ENCODE data around the gene ANG. TPM values are rescaled to one million over a fixed set of nuclear protein-coding genes. Genes with fewer than 3 reads are reported as not detected.
"Not testable (repeated sequence)": the region's sequence is repeated elsewhere in the genome, so short reads cannot be mapped to it uniquely, and the experiment has no call there.

ANG gene
- total RNA-seq, 2 experiments from 2014 or later = 0.27 to 0.38 TPM

GRCh38 chr14:20707622-20708021 lies 19.1 kb downstream of the ANG start:
- no peak overlapping the region for H3K27ac Mint-ChIP-seq
- no peaks in the 10 kb centered on the region for H3K9me3 Mint-ChIP-seq
- H3K36me3 Mint-ChIP-seq (ENCODE audit: low read depth) = no peaks in the 10 kb centered on the region
- no peak overlapping the region for H3K4me3 Mint-ChIP-seq
- no peaks in the 10 kb centered on the region for H3K4me1 Mint-ChIP-seq (ENCODE audit: low read depth)
- CTCF ChIA-PET = no interaction called here
- H3K27me3 Mint-ChIP-seq (ENCODE audit: low read depth) = no peaks in the 10 kb centered on the region
- DNase-seq = no peak
- intact Hi-C loops (cut with micrococcal nuclease) = no loop called here

- CTCF ChIA-PET = interaction anchor here (0.6 to 1.2 kb wide), 2 partner anchors 13 to 163 kb away, joined by 3 read pairs; no protein-coding TSS in a partner anchor
- Mint-ChIP-seq H3K9me3 (no peaks in the 10 kb centered on the region), H3K27ac (no peak overlapping the region)
Observed at GRCh38 chr14:20711261-20711660, 22.7 kb downstream of the ANG start.

GRCh38 chr14:20711685-20712084 lies 23.1 kb downstream of the ANG start:
- no peak for DNase-seq

More at GRCh38 chr14:20711261-20711660, 22.7 kb downstream of the ANG start:
- Mint-ChIP-seq H3K27me3 (ENCODE audit: low read depth) (no peaks in the 10 kb centered on the region), H3K4me1 (ENCODE audit: low read depth) (peaks cover 3% of the 10 kb centered on the region), H3K36me3 (ENCODE audit: low read depth) (no peaks in the 10 kb centered on the region), H3K4me3 (no peak overlapping the region)
- DNase-seq = no peak
- intact Hi-C loops (cut with micrococcal nuclease) = no loop called here

GRCh38 chr14:20712904-20713303 lies 24.3 kb downstream of the ANG start:
- no peaks in the 10 kb centered on the region for H3K36me3 Mint-ChIP-seq (ENCODE audit: low read depth)
- CTCF ChIA-PET = interaction anchor here (1.4 kb wide), 1 partner anchor 161 kb away, joined by 4 read pairs; no protein-coding TSS in a partner anchor

More at GRCh38 chr14:20711685-20712084, 23.1 kb downstream of the ANG start:
- Mint-ChIP-seq H3K4me3 (no peak overlapping the region), H3K27me3 (ENCODE audit: low read depth) (peaks cover under 1% of the 10 kb centered on the region), H3K9me3 (no peaks in the 10 kb centered on the region), H3K27ac (no peak overlapping the region), H3K4me1 (ENCODE audit: low read depth) (peaks cover 3% of the 10 kb centered on the region), H3K36me3 (ENCODE audit: low read depth) (no peaks in the 10 kb centered on the region)
- intact Hi-C loops (cut with micrococcal nuclease) = no loop called here
- CTCF ChIA-PET = interaction anchor here (1.2 kb wide), 1 partner anchor 162 kb away, joined by 3 read pairs; no protein-coding TSS in a partner anchor

GRCh38 chr14:20714593-20715250 lies 26.2 kb downstream of the ANG start:
- Mint-ChIP-seq H3K36me3 (ENCODE audit: low read depth) (no peaks in the 10 kb centered on the region), H3K27me3 (ENCODE audit: low read depth) (peaks cover 1% of the 10 kb centered on the region), H3K4me1 (ENCODE audit: low read depth) (peaks cover 3% of the 10 kb centered on the region), H3K27ac (no peak overlapping the region), H3K4me3 (no peak overlapping the region), H3K9me3 (no peaks in the 10 kb centered on the region)
- CTCF ChIA-PET = interaction anchor here (0.6 to 1.4 kb wide), 2 partner anchors 138 to 159 kb away, joined by 3 to 4 read pairs; no protein-coding TSS in a partner anchor
- intact Hi-C loops (cut with micrococcal nuclease) = no loop called here
- no peak for DNase-seq

More at GRCh38 chr14:20712904-20713303, 24.3 kb downstream of the ANG start:
- Mint-ChIP-seq H3K27ac (no peak overlapping the region), H3K4me1 (ENCODE audit: low read depth) (peaks cover 3% of the 10 kb centered on the region), H3K4me3 (no peak overlapping the region), H3K27me3 (ENCODE audit: low read depth) (peaks cover 1% of the 10 kb centered on the region), H3K9me3 (no peaks in the 10 kb centered on the region)
- intact Hi-C loops (cut with micrococcal nuclease) = no loop called here
- DNase-seq = no peak

GRCh38 chr14:20719777-20720176 lies 31.2 kb downstream of the ANG start:
- H3K36me3 Mint-ChIP-seq (ENCODE audit: low read depth) = no peaks in the 10 kb centered on the region
- intact Hi-C loops (cut with micrococcal nuclease) = no loop called here
- no peaks in the 10 kb centered on the region for H3K9me3 Mint-ChIP-seq
- no peak overlapping the region for H3K4me3 Mint-ChIP-seq
- CTCF ChIA-PET = interaction anchor here (0.8 kb wide), 1 partner anchor 8 kb away, joined by 3 read pairs; no protein-coding TSS in a partner anchor
- H3K4me1 Mint-ChIP-seq (ENCODE audit: low read depth) = peaks cover 7% of the 10 kb centered on the region
- no peak for DNase-seq
- H3K27me3 Mint-ChIP-seq (ENCODE audit: low read depth) = peaks cover 22% of the 10 kb centered on the region
- H3K27ac Mint-ChIP-seq = no peak overlapping the region

GRCh38 chr14:20720741-20721140 lies 32.2 kb downstream of the ANG start:
- CTCF ChIA-PET = no interaction called here
- DNase-seq = no peak
- intact Hi-C loops (cut with micrococcal nuclease) = no loop called here
- peaks cover 27% of the 10 kb centered on the region for H3K27me3 Mint-ChIP-seq (ENCODE audit: low read depth)
- peaks cover 4% of the 10 kb centered on the region for H3K4me1 Mint-ChIP-seq (ENCODE audit: low read depth)
- no peak overlapping the region for H3K4me3 Mint-ChIP-seq
- no peaks in the 10 kb centered on the region for H3K9me3 Mint-ChIP-seq
- H3K36me3 Mint-ChIP-seq (ENCODE audit: low read depth) = no peaks in the 10 kb centered on the region
- H3K27ac Mint-ChIP-seq = no peak overlapping the region

GRCh38 chr14:20722016-20722415 lies 33.5 kb downstream of the ANG start:
- peaks cover 4% of the 10 kb centered on the region for H3K4me1 Mint-ChIP-seq (ENCODE audit: low read depth)
- no peaks in the 10 kb centered on the region for H3K9me3 Mint-ChIP-seq
- no peak overlapping the region for H3K4me3 Mint-ChIP-seq
- no peaks in the 10 kb centered on the region for H3K36me3 Mint-ChIP-seq (ENCODE audit: low read depth)
- intact Hi-C loops (cut with micrococcal nuclease) = no loop called here
- H3K27ac Mint-ChIP-seq = no peak overlapping the region
- peaks cover 32% of the 10 kb centered on the region for H3K27me3 Mint-ChIP-seq (ENCODE audit: low read depth)
- CTCF ChIA-PET = no interaction called here
- no peak for DNase-seq

GRCh38 chr14:20723488-20723887 lies 34.9 kb downstream of the ANG start:
- Mint-ChIP-seq H3K36me3 (ENCODE audit: low read depth) (no peaks in the 10 kb centered on the region), H3K9me3 (no peaks in the 10 kb centered on the region), H3K4me1 (ENCODE audit: low read depth) (peaks cover 4% of the 10 kb centered on the region), H3K27me3 (ENCODE audit: low read depth) (peaks cover 35% of the 10 kb centered on the region), H3K27ac (no peak overlapping the region), H3K4me3 (no peak overlapping the region)
- DNase-seq = no peak
- intact Hi-C loops (cut with micrococcal nuclease) = no loop called here
- CTCF ChIA-PET = no interaction called here

- H3K4me1 Mint-ChIP-seq (ENCODE audit: low read depth); H3K4me3 Mint-ChIP-seq; intact Hi-C loops (cut with micrococcal nuclease); H3K36me3 Mint-ChIP-seq (ENCODE audit: low read depth); DNase-seq; H3K27ac Mint-ChIP-seq; H3K9me3 Mint-ChIP-seq: not testable (repeated sequence)
- CTCF ChIA-PET = interaction anchor here (1.5 kb wide), 1 partner anchor 69 kb away, joined by 3 read pairs; no protein-coding TSS in a partner anchor
- peaks cover 35% of the 10 kb centered on the region for H3K27me3 Mint-ChIP-seq (ENCODE audit: low read depth)
Observed at GRCh38 chr14:20726121-20726520, 37.6 kb downstream of the ANG start.

GRCh38 chr14:20726531-20726930 lies 38.0 kb downstream of the ANG start:
- Mint-ChIP-seq H3K9me3 (no peaks in the 10 kb centered on the region), H3K36me3 (ENCODE audit: low read depth) (no peaks in the 10 kb centered on the region), H3K4me1 (ENCODE audit: low read depth) (peaks cover 4% of the 10 kb centered on the region), H3K4me3 (no peak overlapping the region), H3K27me3 (ENCODE audit: low read depth) (peaks cover 35% of the 10 kb centered on the region), H3K27ac (no peak overlapping the region)
- intact Hi-C loops (cut with micrococcal nuclease) = no loop called here
- no peak for DNase-seq
- CTCF ChIA-PET = interaction anchor here (1.5 kb wide), 1 partner anchor 70 kb away, joined by 3 read pairs; no protein-coding TSS in a partner anchor

GRCh38 chr14:20730891-20731290 lies 42.3 kb downstream of the ANG start:
- DNase-seq = no peak
- Mint-ChIP-seq H3K4me1 (ENCODE audit: low read depth) (no peaks in the 10 kb centered on the region), H3K27ac (no peak overlapping the region), H3K4me3 (no peak overlapping the region), H3K9me3 (no peaks in the 10 kb centered on the region), H3K27me3 (ENCODE audit: low read depth) (peaks cover 8% of the 10 kb centered on the region), H3K36me3 (ENCODE audit: low read depth) (no peaks in the 10 kb centered on the region)
- CTCF ChIA-PET = interaction anchor here (1.0 to 1.4 kb wide), 2 partner anchors 24 to 27 kb away, joined by 3 read pairs; no protein-coding TSS in a partner anchor
- intact Hi-C loops (cut with micrococcal nuclease) = no loop called here

GRCh38 chr14:20732477-20732876 lies 43.9 kb downstream of the ANG start:
- Mint-ChIP-seq H3K9me3 (no peaks in the 10 kb centered on the region), H3K27ac (no peak overlapping the region), H3K4me1 (ENCODE audit: low read depth) (no peaks in the 10 kb centered on the region), H3K4me3 (no peak overlapping the region), H3K36me3 (ENCODE audit: low read depth) (no peaks in the 10 kb centered on the region), H3K27me3 (ENCODE audit: low read depth) (peaks cover 3% of the 10 kb centered on the region)
- CTCF ChIA-PET = no interaction called here
- intact Hi-C loops (cut with micrococcal nuclease) = no loop called here
- no peak for DNase-seq
